PC-3 (cell line): ENCODE measurements around the gene OR11H6. TPM values are rescaled to one million over a fixed set of nuclear protein-coding genes. Genes with fewer than 3 reads are reported as not detected.
"Not testable (repeated sequence)": the region's sequence is repeated elsewhere in the genome, so short reads cannot be mapped to it uniquely, and the experiment has no call there.

Source experiments
- ATAC-seq: fragments of 200-7000 bp; cut with Tn5 transposase; 2 replicates; pipeline ENCODE4 v1.9.1; 2020; ENCODE audit warnings: mild to moderate bottlenecking, moderate library complexity
- BruUV-seq: library from RNA; stranded (reverse); fragments of 400-500 nt; replicated peaks from 2 replicates; lab custom pipeline; 2021; lab: Mats Ljungman, UMichigan
- CTCF ChIA-PET: fragments of 300-600 bp; sonication (Branson Sonifier 250); formaldehyde crosslinking; loops from one replicate; lab custom pipeline; 2022; ENCODE audit warnings: antibody characterized with exemption; lab: Charles Lee
- POLR2A ChIA-PET: fragments of 300-600 bp; sonication (Branson Sonifier 250); formaldehyde crosslinking; loops from one replicate; lab custom pipeline; 2022; ENCODE audit warnings: antibody characterized with exemption; ENCODE audit not compliant: unreplicated experiment; lab: Charles Lee
- DNase-seq: peaks from one replicate; pipeline ENCODE4 v3.0.0-alpha.2; 2015
- H2AFZ ChIP-seq: fragments of 300-600 bp; sonication (generic); 2 replicates; pipeline ENCODE4 v1.6.0; 2016; ENCODE audit warnings: antibody characterized with exemption, low read length
- H3F3A ChIP-seq: fragments of 300-600 bp; sonication (generic); one replicate; pipeline ENCODE4 v1.6.0; 2017; ENCODE audit warnings: antibody characterized with exemption, low read length, control low read depth, mild to moderate bottlenecking; ENCODE audit not compliant: unreplicated experiment
- H3K27ac ChIP-seq: fragments of 300-600 bp; sonication (generic); 2 replicates; pipeline ENCODE4 v1.5.1; 2016; ENCODE audit warnings: mild to moderate bottlenecking, low read length
- H3K27me3 ChIP-seq: fragments of 300-600 bp; sonication (generic); 2 replicates; pipeline ENCODE4 v1.6.1; 2016; ENCODE audit warnings: low read length, mixed read lengths
- H3K36me3 ChIP-seq: fragments of 300-600 bp; sonication (generic); 2 replicates; pipeline ENCODE4 v1.6.1; 2016; ENCODE audit warnings: low read depth, mixed run types, low read length, mixed read lengths
- H3K4me1 ChIP-seq: fragments of 300-600 bp; sonication (generic); 2 replicates; pipeline ENCODE4 v1.5.1; 2016; ENCODE audit warnings: low read length; ENCODE audit not compliant: insufficient read depth
- H3K4me2 ChIP-seq: fragments of 300-600 bp; sonication (generic); 2 replicates; pipeline ENCODE4 v1.6.0; 2016; ENCODE audit warnings: low read length
- H3K4me3 ChIP-seq: fragments of 300-600 bp; sonication (generic); 2 replicates; pipeline ENCODE4 v1.5.1; 2016; ENCODE audit warnings: mild to moderate bottlenecking, low read length, mixed read lengths
- H3K79me2 ChIP-seq: fragments of 300-600 bp; sonication (generic); 2 replicates; pipeline ENCODE4 v1.6.1; 2017; ENCODE audit warnings: low read length, mixed read lengths
- H3K9ac ChIP-seq: fragments of 300-600 bp; sonication (generic); 2 replicates; pipeline ENCODE4 v1.6.0; 2016; ENCODE audit warnings: mild to moderate bottlenecking, low read length
- H3K9me2 ChIP-seq: fragments of 300-600 bp; sonication (generic); replicated peaks from 2 replicates; pipeline ENCODE4 v1.6.1; 2016; ENCODE audit warnings: mixed run types, low read length, mixed read lengths
- H3K9me3 ChIP-seq: fragments of 300-600 bp; sonication (generic); 2 replicates; pipeline ENCODE4 v1.6.1; 2016; ENCODE audit warnings: low read length, mixed read lengths
- H4K20me1 ChIP-seq: fragments of 300-600 bp; sonication (generic); 2 replicates; pipeline ENCODE4 v1.6.1; 2016; ENCODE audit warnings: low read length, mixed read lengths
- CTCF ChIP-seq: fragments of 300-600 bp; sonication (generic); conservative IDR thresholded peaks from 2 replicates; pipeline ENCODE4 v1.5.1; 2017; ENCODE audit warnings: antibody characterized with exemption, low read depth, mild to moderate bottlenecking, low read length
- EZH2 ChIP-seq: fragments of 300-600 bp; sonication (generic); IDR thresholded peaks from one replicate; pipeline ENCODE4 v1.6.1; 2017; ENCODE audit warnings: antibody characterized with exemption, mild to moderate bottlenecking, low read length; ENCODE audit not compliant: unreplicated experiment
- EZH2phosphoT487 ChIP-seq: fragments of 300-600 bp; sonication (generic); IDR thresholded peaks from 2 replicates; pipeline ENCODE4 v1.6.1; 2018; ENCODE audit warnings: mild to moderate bottlenecking, antibody characterized with exemption, low read length, borderline replicate concordance
- intact Hi-C: fragments of 100-400 bp; cut with micrococcal nuclease; formaldehyde crosslinking; loops from 2 replicates; pipeline ENCODE4 v1.9.0; 2023
- total RNA-seq: library from RNA; depleted of rRNA; stranded (reverse); fragments of >200 nt; gene quantifications from 2 replicates; pipeline ENCODE4 v1.2.3, GENCODE V29; 2014

Gene OR11H6
- total RNA-seq, 1 experiment from 2014 or later, result not detected

GRCh38 chr14:20215196-20215595 lies 8.3 kb upstream of the OR11H6 start:
- H4K20me1 ChIP-seq, result no peaks in the 10 kb centered on the region
- H3K9me2 ChIP-seq, result no peaks in the 10 kb centered on the region
- TF ChIP-seq EZH2phosphoT487 (no peak), CTCF (no peak), EZH2 (no peak)
- no peak overlapping the region for H2AFZ ChIP-seq
- no peaks in the 10 kb centered on the region for H3K36me3 ChIP-seq
- ChIA-PET POLR2A (no interaction called here), CTCF (no interaction called here)
- BruUV-seq, result no TSS peak
- H3K4me1 ChIP-seq, result peaks cover 5% of the 10 kb centered on the region; the same call in 1 of the 2 replicates
- H3F3A ChIP-seq, result no peaks in the 10 kb centered on the region
- H3K9ac ChIP-seq, result no peak overlapping the region
- H3K79me2 ChIP-seq, result no peaks in the 10 kb centered on the region
- no peaks in the 10 kb centered on the region for H3K9me3 ChIP-seq
- DNase-seq, result no peak
- H3K4me2 ChIP-seq, result no peak overlapping the region
- ATAC-seq, result no peak
- H3K27me3 ChIP-seq, result peaks cover 3% of the 10 kb centered on the region; the same call in 1 of the 2 replicates
- intact Hi-C loops, result no loop called here
- H3K27ac ChIP-seq, result no peak overlapping the region
- H3K4me3 ChIP-seq, result no peak overlapping the region

GRCh38 chr14:20219033-20219432 lies 4.5 kb upstream of the OR11H6 start:
- H3K9ac ChIP-seq, result no peak overlapping the region
- TF ChIP-seq CTCF (no peak), EZH2phosphoT487 (no peak), EZH2 (no peak)
- DNase-seq (peak; percentile 12), ATAC-seq (no peak)
- ChIA-PET CTCF (no interaction called here), POLR2A (no interaction called here)
- no peaks in the 10 kb centered on the region for H3F3A ChIP-seq
- H3K79me2 ChIP-seq, result no peaks in the 10 kb centered on the region
- BruUV-seq, result no TSS peak
- no peak overlapping the region for H3K4me2 ChIP-seq
- intact Hi-C loops, result no loop called here
- H4K20me1 ChIP-seq, result no peaks in the 10 kb centered on the region
- H3K36me3 ChIP-seq, result no peaks in the 10 kb centered on the region
- peaks cover 5% of the 10 kb centered on the region; the same call in 1 of the 2 replicates for H3K4me1 ChIP-seq
- H3K27ac ChIP-seq, result no peak overlapping the region
- no peaks in the 10 kb centered on the region for H3K9me3 ChIP-seq
- no peak overlapping the region for H3K4me3 ChIP-seq
- no peaks in the 10 kb centered on the region for H3K9me2 ChIP-seq
- peaks cover 12% of the 10 kb centered on the region for H3K27me3 ChIP-seq
- peak overlapping the region; percentile 27; the same call in 1 of the 2 replicates for H2AFZ ChIP-seq

- no peak for DNase-seq
- CTCF ChIA-PET, result no interaction called here
- Histone ChIP-seq H2AFZ (no peak within 1 kb of the TSS), H4K20me1 (no peaks in the 10 kb centered on the region), H3F3A (no peaks in the 10 kb centered on the region), H3K4me3 (no peak within 1 kb of the TSS), H3K79me2 (no peaks in the 10 kb centered on the region), H3K4me2 (no peak within 1 kb of the TSS), H3K9me2 (no peaks in the 10 kb centered on the region), H3K27me3 (peaks cover 7% of the 10 kb centered on the region; the same call in 1 of the 2 replicates), H3K27ac (no peak within 1 kb of the TSS), H3K4me1 (no peaks in the 10 kb centered on the region), H3K9me3 (no peaks in the 10 kb centered on the region), H3K36me3 (no peaks in the 10 kb centered on the region), H3K9ac (no peak within 1 kb of the TSS)
- TF ChIP-seq EZH2 (no peak), CTCF (no peak), EZH2phosphoT487 (no peak)
- no TSS peak for BruUV-seq
- no peak for ATAC-seq
- POLR2A ChIA-PET, result no interaction called here
- intact Hi-C loops, result no loop called here
These were observed 5.2 kb downstream of the OR11H6 start, which contains the start of gene OR11H7 for GRCh38 chr14:20228681-20229080. Gene OR11H7, plus strand, starts transcription at chr14:20228981.

GRCh38 chr14:20235415-20235814 lies 11.9 kb downstream of the OR11H6 start:
- intact Hi-C loops, result not testable (repeated sequence)

More at GRCh38 chr14:20235415-20235814, 11.9 kb downstream of the OR11H6 start:
- H3K4me2 ChIP-seq, H3F3A ChIP-seq, BruUV-seq, H4K20me1 ChIP-seq, POLR2A ChIA-PET, CTCF ChIA-PET, H3K4me3 ChIP-seq, H3K9me3 ChIP-seq, H3K9ac ChIP-seq, H3K27me3 ChIP-seq, H3K9me2 ChIP-seq, H2AFZ ChIP-seq, DNase-seq, H3K4me1 ChIP-seq, H3K79me2 ChIP-seq, ATAC-seq, H3K27ac ChIP-seq, H3K36me3 ChIP-seq: not testable (repeated sequence)
